ENCODE data around the gene PNMA3.

- TF ChIP-seq REST (IDR thresholded peaks at IDR 0.05; ENCODE audit: low read depth) (no peak), TEAD4 (IDR thresholded peaks at IDR 0.05) (no peak), CEBPB (IDR thresholded peaks at IDR 0.05) (no peak)
Observed at GRCh38 chrX:153019166-153019565, 37.1 kb upstream of the PNMA3 start.

Measured in Ishikawa (cell line).